GM19238 (cell line): ENCODE data around the gene DNAH10.

Experiments used
- DNase-seq: peaks from one replicate; pipeline ENCODE4 v3.0.0; 2011; ENCODE audit warnings: low spot score; ENCODE audit not compliant: insufficient read length

DNAH10 gene

GRCh38 chr12:123794027-123794426 lies 31.9 kb downstream of the DNAH10 start:
- DNase-seq: no peak

- DNase-seq: no peak
Measured at GRCh38 chr12:123798518-123798917, 36.4 kb downstream of the DNAH10 start.

GRCh38 chr12:123799227-123799626 lies 37.1 kb downstream of the DNAH10 start:
- no peak for DNase-seq

GRCh38 chr12:123801573-123802178 lies 39.6 kb downstream of the DNAH10 start:
- DNase-seq: no peak

GRCh38 chr12:123805173-123805572 lies 43.1 kb downstream of the DNAH10 start:
- no peak for DNase-seq

- no peak for DNase-seq
Measured at GRCh38 chr12:123807002-123807401, 44.9 kb downstream of the DNAH10 start.

- DNase-seq: no peak
Measured at GRCh38 chr12:123807670-123808069, 45.6 kb downstream of the DNAH10 start.

- no peak for DNase-seq
Measured at GRCh38 chr12:123808167-123808566, 46.1 kb downstream of the DNAH10 start.

GRCh38 chr12:123813349-123813748 lies 51.2 kb downstream of the DNAH10 start:
- DNase-seq: no peak

- no peak for DNase-seq
Measured at GRCh38 chr12:123815968-123816367, 53.9 kb downstream of the DNAH10 start.

- DNase-seq: no peak
Measured at GRCh38 chr12:123816896-123817537, 54.9 kb downstream of the DNAH10 start.

GRCh38 chr12:123822804-123823203 lies 60.7 kb downstream of the DNAH10 start:
- DNase-seq: no peak

GRCh38 chr12:123828120-123828519 lies 66.0 kb downstream of the DNAH10 start:
- no peak for DNase-seq

GRCh38 chr12:123828854-123829547 lies 66.9 kb downstream of the DNAH10 start:
- no peak for DNase-seq

GRCh38 chr12:123829561-123829960 lies 67.5 kb downstream of the DNAH10 start:
- no peak for DNase-seq

GRCh38 chr12:123830675-123831074 lies 68.6 kb downstream of the DNAH10 start:
- DNase-seq: no peak

- DNase-seq: no peak
Measured at GRCh38 chr12:123832052-123832451, 70.0 kb downstream of the DNAH10 start.

GRCh38 chr12:123833830-123834229 lies 71.7 kb downstream of the DNAH10 start:
- DNase-seq: no peak

GRCh38 chr12:123834845-123835244 lies 72.7 kb downstream of the DNAH10 start:
- DNase-seq: no peak

- DNase-seq: no peak
Measured at GRCh38 chr12:123836292-123836691, 74.2 kb downstream of the DNAH10 start.

GRCh38 chr12:123839826-123840225 lies 77.7 kb downstream of the DNAH10 start:
- no peak for DNase-seq

- no peak for DNase-seq
Measured at GRCh38 chr12:123840765-123841425, 78.8 kb downstream of the DNAH10 start.
